Sigmoid colon (tissue), 7 donors: Measurements from ENCODE around the gene TPST2. TPM values are rescaled to one million over a fixed set of nuclear protein-coding genes. Genes with fewer than 3 reads are reported as not detected.

ENCODE experiments used
- DNase-seq: peaks from one replicate; pipeline ENCODE4 v3.0.0-alpha.2; 2019
- H3K27ac ChIP-seq, 4 donors: fragments of 200-600 bp; sonication (generic); one replicate each; pipeline ENCODE4 v1.5.1; 2016 to 2019; ENCODE audit warnings: mild to moderate bottlenecking in 1 of 4
- H3K27me3 ChIP-seq, 3 donors: fragments of 200-600 bp; sonication (generic); one replicate each; pipeline ENCODE4 v1.5.1; 2019; ENCODE audit warnings: mild to moderate bottlenecking in 1 of 3
- H3K36me3 ChIP-seq, 4 donors: fragments of 200-600 bp; sonication (generic); one replicate each; pipeline ENCODE4 v1.5.1; 2016 to 2019
- H3K4me1 ChIP-seq, 4 donors: fragments of 200-600 bp; sonication (generic); one replicate each; pipeline ENCODE4 v1.5.1; 2017 to 2019
- H3K4me3 ChIP-seq, 4 donors: fragments of 200-600 bp; sonication (generic); one replicate each; pipeline ENCODE4 v1.5.1; 2017 to 2019; ENCODE audit warnings: mild to moderate bottlenecking in 2 of 4, moderate library complexity in 1 of 4
- H3K9me3 ChIP-seq, 4 donors: fragments of 200-600 bp in 3 of 4; sonication (generic) in 3 of 4; one replicate each; pipeline versions ENCODE4 v1.5.1 to v1.6.1; 2013 to 2019
- CTCF ChIP-seq, 4 experiments: fragments of 450-650 bp in 3 of 4; fragments of 200-600 bp in 1 of 4; IDR thresholded peaks; one replicate each; pipeline ENCODE4 v1.5.1; 2016 to 2019; ENCODE audit warnings: antibody characterized with exemption in 4 of 4, mild to moderate bottlenecking in 3 of 4, moderate library complexity in 2 of 4
- EP300 ChIP-seq, 4 donors: sonication (generic); formaldehyde crosslinking; IDR thresholded peaks; one replicate each; pipeline ENCODE4 v1.6.1; 2017; ENCODE audit warnings: antibody characterized with exemption in 4 of 4
- POLR2A ChIP-seq, 2 donors: fragments of 450-650 bp; IDR thresholded peaks; one replicate each; pipeline ENCODE4 v1.6.1; 2016; ENCODE audit warnings: antibody characterized with exemption in 2 of 2, mild to moderate bottlenecking in 2 of 2, moderate library complexity in 2 of 2
- POLR2AphosphoS5 ChIP-seq, 4 donors: sonication (generic); formaldehyde crosslinking; IDR thresholded peaks; one replicate each; pipeline ENCODE4 v1.6.1; 2017; ENCODE audit warnings: antibody characterized with exemption in 4 of 4
- WGBS, 2 donors: extraction: QIAGEN DNeasy Blood & Tissue Kit; methylation state at CpG; one replicate each; pipeline ENCODE4 v1.1.7; 2013; 5-methylcytosine and 5-hydroxymethylcytosine counted together
- intact Hi-C: fragments of 100-400 bp; cut with DNase I; formaldehyde crosslinking; loops from one replicate; pipeline ENCODE4 v1.15.1; 2023
- polyA plus RNA-seq, 3 donors: library from polyadenylated mRNA; stranded (reverse); fragments of 200-250 nt; gene quantifications; one replicate each; pipeline ENCODE4 v1.2.3, GENCODE V29; 2013
- total RNA-seq, 4 donors: library from RNA; depleted of rRNA; stranded (reverse); fragments of >200 nt; gene quantifications; one replicate each; pipeline ENCODE4 v1.1.0, GENCODE V29; 2016
- donor health status: healthy with polysubstance abuse.
- donor health status: Bipolar disorder and iron deficiency.
- donor health status: healthy.

Gene TPST2
- total and polyA plus RNA-seq, 7 donors: 5.1 to 24.3 (median 15.9) TPM

GRCh38 chr22:26515931-26516330 is 74.0 kb downstream of the TPST2 start:
- H3K36me3 ChIP-seq: no peaks in the 10 kb centered on the region
- no peak for TF ChIP-seq POLR2AphosphoS5 (IDR thresholded peaks at IDR 0.05)
- TF ChIP-seq EP300 (IDR thresholded peaks at IDR 0.05): no peak
- peaks cover 0 to 21% (median 19%) of the 10 kb centered on the region in 4 donors for H3K4me1 ChIP-seq
- 88% methylated on average over 3 of the region's 3 CpGs for WGBS, 2 donors
- intact Hi-C loops: no loop called here
- no peaks in the 10 kb centered on the region for H3K27me3 ChIP-seq
- H3K27ac ChIP-seq: no peak overlapping the region
- no peaks in the 10 kb centered on the region for H3K9me3 ChIP-seq
- H3K4me3 ChIP-seq: no peak overlapping the region
- DNase-seq: no peak

- Histone ChIP-seq H3K27me3 (no peaks in the 10 kb centered on the region), H3K27ac (no peak overlapping the region), H3K4me3 (no peak overlapping the region), H3K4me1 (peaks cover 0 to 26% (median 24%) of the 10 kb centered on the region in 4 donors), H3K9me3 (no peaks in the 10 kb centered on the region), H3K36me3 (peaks cover 0 to 8% (median 4%) of the 10 kb centered on the region in 4 donors)
- no peak for TF ChIP-seq EP300 (IDR thresholded peaks at IDR 0.05)
- TF ChIP-seq POLR2AphosphoS5 (IDR thresholded peaks at IDR 0.05): no peak
- TF ChIP-seq CTCF (IDR thresholded peaks at IDR 0.05): no peak
- TF ChIP-seq POLR2A (IDR thresholded peaks at IDR 0.05): no peak
- no peak for DNase-seq
- WGBS, 2 donors: 93 to 95% methylated on average over 12 of the region's 12 CpGs
- intact Hi-C loops: no loop called here
These were observed 75.3 kb downstream of the TPST2 start for GRCh38 chr22:26514419-26515161.

GRCh38 chr22:26513838-26514237 is 76.1 kb downstream of the TPST2 start:
- Histone ChIP-seq H3K4me3 (no peak overlapping the region), H3K36me3 (peaks cover 0 to 15% (median 12%) of the 10 kb centered on the region in 4 donors), H3K9me3 (no peaks in the 10 kb centered on the region), H3K27me3 (no peaks in the 10 kb centered on the region), H3K4me1 (peaks cover 0 to 26% (median 24%) of the 10 kb centered on the region in 4 donors), H3K27ac (no peak overlapping the region)
- no peak for TF ChIP-seq CTCF (IDR thresholded peaks at IDR 0.05)
- TF ChIP-seq EP300 (IDR thresholded peaks at IDR 0.05): no peak
- no peak for TF ChIP-seq POLR2A (IDR thresholded peaks at IDR 0.05)
- TF ChIP-seq POLR2AphosphoS5 (IDR thresholded peaks at IDR 0.05): no peak
- 21 to 62% methylated on average over 1 of the region's 1 CpG for WGBS, 2 donors
- DNase-seq: no peak
- intact Hi-C loops: loop anchor here (2.0 kb wide), 1 partner anchor 77 kb away; the partner anchor contains the start of gene TPST2

- Histone ChIP-seq H3K4me3 (peak within 1 kb of the TSS; percentile 71 to 87 (median 82)), H3K36me3 (peaks cover 0 to 30% (median 17%) of the 10 kb centered on the region in 4 donors), H3K4me1 (peaks cover 0 to 26% (median 24%) of the 10 kb centered on the region in 4 donors), H3K27me3 (no peaks in the 10 kb centered on the region), H3K27ac (peak within 1 kb of the TSS; percentile 78 to 83 (median 80)), H3K9me3 (no peaks in the 10 kb centered on the region)
- DNase-seq: peak; percentile 96
- TF ChIP-seq POLR2A (IDR thresholded peaks at IDR 0.05) (peak; percentile 46 to 51), POLR2AphosphoS5 (IDR thresholded peaks at IDR 0.05) (peak; percentile 87 to 96 (median 93)), CTCF (IDR thresholded peaks at IDR 0.05) (no peak), EP300 (IDR thresholded peaks at IDR 0.05) (no peak)
- WGBS, 2 donors: 1% methylated on average over 40 of the region's 40 CpGs
- intact Hi-C loops: loop anchor here (2.0 kb wide), 1 partner anchor 79 kb away; the partner anchor contains the start of gene TPST2
These were observed 77.7 kb downstream of the TPST2 start, which contains the start of gene TFIP11 for GRCh38 chr22:26512149-26512793. Gene TFIP11 (minus strand): TSS chr22:26512473. CDS start chr22:26510272, 2,201 bp downstream.

GRCh38 chr22:26508148-26508547 is 81.8 kb downstream of the TPST2 start:
- Histone ChIP-seq H3K4me1 (peaks cover 0 to 23% (median 20%) of the 10 kb centered on the region in 4 donors), H3K36me3 (peaks cover 30 to 71% (median 51%) of the 10 kb centered on the region in 4 donors)

More at GRCh38 chr22:26508148-26508547, 81.8 kb downstream of the TPST2 start:
- Histone ChIP-seq H3K27ac (no peak overlapping the region), H3K27me3 (no peaks in the 10 kb centered on the region), H3K9me3 (no peaks in the 10 kb centered on the region), H3K4me3 (no peak overlapping the region)
- intact Hi-C loops: no loop called here
- DNase-seq: no peak
- TF ChIP-seq CTCF (IDR thresholded peaks at IDR 0.05) (no peak), POLR2AphosphoS5 (IDR thresholded peaks at IDR 0.05) (no peak), POLR2A (IDR thresholded peaks at IDR 0.05) (no peak), EP300 (IDR thresholded peaks at IDR 0.05) (no peak)
